ENCODE measurements around the gene SLC22A7. TPM values are rescaled to one million over a fixed set of nuclear protein-coding genes. Genes with fewer than 3 reads are reported as not detected.

SLC22A7 gene
- total RNA-seq, 4 donors from 2014 or later = not detected

- no peaks in the 10 kb centered on the region for H3K36me3 ChIP-seq
Observed at GRCh38 chr6:43254138-43254817, 43.8 kb upstream of the SLC22A7 start.

GRCh38 chr6:43254846-43255245, 43.2 kb upstream of the SLC22A7 start:
- Histone ChIP-seq H3K27ac (no peak overlapping the region), H3K4me1 (peaks cover 0 to 4% (median 0%) of the 10 kb centered on the region in 4 donors), H3K9me3 (no peaks in the 10 kb centered on the region), H3K36me3 (no peaks in the 10 kb centered on the region), H3K27me3 (peaks cover 24% of the 10 kb centered on the region), H3K4me3 (no peak overlapping the region)
- no peak for TF ChIP-seq EP300 (IDR thresholded peaks at IDR 0.05; ENCODE audit: low read depth)
- TF ChIP-seq POLR2AphosphoS5 (IDR thresholded peaks at IDR 0.05) = no peak
- no peak for TF ChIP-seq POLR2A (IDR thresholded peaks at IDR 0.05)
- TF ChIP-seq CTCF (IDR thresholded peaks at IDR 0.05) = no peak
- 83 to 86% methylated on average over 8 to 11 of the region's 11 CpGs for WGBS, 2 donors (ENCODE audit: low coverage in 1 of 2)
- intact Hi-C loops (cut with DNase I; ENCODE audit: low total_unique reads) (no loop called here), in situ Hi-C loops (cut with MboI; ENCODE audit: low pct_ligation_motif_present in 1 of 4, low pct_unique_long_range_greater_than_20kb in 1 of 4, low sequenced_read_pairs in 3 of 4) (no loop called here)
- no peak for DNase-seq

More at GRCh38 chr6:43254138-43254817, 43.8 kb upstream of the SLC22A7 start:
- no peak for DNase-seq
- TF ChIP-seq EP300 (IDR thresholded peaks at IDR 0.05; ENCODE audit: low read depth) (no peak), POLR2A (IDR thresholded peaks at IDR 0.05) (no peak), CTCF (IDR thresholded peaks at IDR 0.05) (no peak), POLR2AphosphoS5 (IDR thresholded peaks at IDR 0.05) (no peak)
- H3K4me3 ChIP-seq = no peak overlapping the region
- intact Hi-C loops (cut with DNase I; ENCODE audit: low total_unique reads) (no loop called here), in situ Hi-C loops (cut with MboI; ENCODE audit: low pct_ligation_motif_present in 1 of 4, low pct_unique_long_range_greater_than_20kb in 1 of 4, low sequenced_read_pairs in 3 of 4) (no loop called here)
- H3K27me3 ChIP-seq = peaks cover 24% of the 10 kb centered on the region
- peaks cover 0 to 4% (median 0%) of the 10 kb centered on the region in 4 donors for H3K4me1 ChIP-seq
- H3K9me3 ChIP-seq = no peaks in the 10 kb centered on the region
- 87% methylated on average over 13 of the region's 15 CpGs; no CpG with 5 or more reads in 1 of the 2 donors for WGBS, 2 donors (ENCODE audit: low coverage in 1 of 2)
- no peak overlapping the region for H3K27ac ChIP-seq

- DNase-seq = no peak
- Histone ChIP-seq H3K9me3 (no peaks in the 10 kb centered on the region), H3K27me3 (peaks cover 24% of the 10 kb centered on the region), H3K4me3 (no peak overlapping the region), H3K36me3 (no peaks in the 10 kb centered on the region), H3K27ac (no peak overlapping the region), H3K4me1 (peaks cover 0 to 4% (median 0%) of the 10 kb centered on the region in 4 donors)
- intact Hi-C loops (cut with DNase I; ENCODE audit: low total_unique reads) = no loop called here
- TF ChIP-seq EP300 (IDR thresholded peaks at IDR 0.05; ENCODE audit: low read depth) = no peak
- TF ChIP-seq CTCF (IDR thresholded peaks at IDR 0.05) = no peak
- TF ChIP-seq POLR2A (IDR thresholded peaks at IDR 0.05) = no peak
- no peak for TF ChIP-seq POLR2AphosphoS5 (IDR thresholded peaks at IDR 0.05)
- WGBS, 2 donors (ENCODE audit: low coverage in 1 of 2) = 86 to 100% methylated on average over 4 to 11 of the region's 11 CpGs
- in situ Hi-C loops (cut with MboI; ENCODE audit: low pct_ligation_motif_present in 1 of 4, low pct_unique_long_range_greater_than_20kb in 1 of 4, low sequenced_read_pairs in 3 of 4) = no loop called here
Observed at GRCh38 chr6:43255408-43256054, 42.5 kb upstream of the SLC22A7 start.

DNA sequence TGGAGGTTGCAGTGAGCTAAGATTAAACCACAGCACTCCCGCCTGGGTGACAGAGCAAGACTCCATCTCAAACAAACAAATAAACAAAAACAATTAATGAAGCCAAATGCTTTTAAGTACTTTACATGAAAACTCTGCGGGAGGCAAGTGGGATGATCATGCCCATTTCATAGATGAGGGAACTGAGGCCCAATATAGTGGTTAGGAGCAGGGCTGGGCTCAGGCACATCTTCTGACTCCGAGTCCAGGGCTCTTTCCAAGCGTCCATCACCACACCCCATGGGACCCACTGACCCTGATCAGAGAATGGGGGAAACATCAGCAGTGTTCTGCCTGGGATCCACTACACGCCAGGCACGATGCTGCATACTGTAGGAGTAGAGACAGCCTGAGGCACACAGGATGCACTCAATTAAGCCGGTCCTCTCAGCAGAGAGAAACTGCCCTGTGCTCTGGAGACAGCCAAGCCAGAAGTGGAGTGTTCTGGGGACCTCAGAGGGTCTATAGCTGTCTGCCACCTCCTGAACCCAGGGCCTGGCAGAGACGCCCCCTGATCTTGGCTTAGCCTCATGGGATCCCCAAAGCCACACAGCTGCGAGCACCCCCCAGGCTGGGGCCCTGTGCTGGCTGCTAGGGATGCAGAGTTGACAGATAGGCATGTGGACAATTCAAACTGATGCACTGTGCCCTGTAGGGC, 41.2 kb upstream of the SLC22A7 start:
- in situ Hi-C loops (cut with MboI; ENCODE audit: low pct_ligation_motif_present in 1 of 4, low pct_unique_long_range_greater_than_20kb in 1 of 4, low sequenced_read_pairs in 3 of 4) (no loop called here), intact Hi-C loops (cut with DNase I; ENCODE audit: low total_unique reads) (no loop called here)
- WGBS, 2 donors (ENCODE audit: low coverage in 1 of 2) = 80 to 86% methylated on average over 1 to 9 of the region's 9 CpGs
- Histone ChIP-seq H3K36me3 (no peaks in the 10 kb centered on the region), H3K4me3 (no peak overlapping the region), H3K9me3 (no peaks in the 10 kb centered on the region), H3K27ac (no peak overlapping the region), H3K27me3 (peaks cover 13% of the 10 kb centered on the region), H3K4me1 (no peaks in the 10 kb centered on the region)
- TF ChIP-seq EP300 (IDR thresholded peaks at IDR 0.05; ENCODE audit: low read depth) (no peak), POLR2A (IDR thresholded peaks at IDR 0.05) (no peak), CTCF (IDR thresholded peaks at IDR 0.05) (no peak), POLR2AphosphoS5 (IDR thresholded peaks at IDR 0.05) (no peak)
- no peak for DNase-seq
